Fibroblast of lung (primary cell): ENCODE measurements around the gene DNAJC13. TPM values are rescaled to one million over a fixed set of nuclear protein-coding genes. Genes with fewer than 3 reads are reported as not detected.

Source experiments
- DNase-seq, 2 donors: peaks; one replicate each; pipeline versions ENCODE4 v3.0.0 to v3.0.0-alpha.2; 2010; ENCODE audit warnings: low read depth in 2 of 2
- H2AFZ ChIP-seq: 2 replicates; pipeline ENCODE4 v1.5.1; 2012; ENCODE audit warnings: low read length, control low read depth, inconsistent platforms
- H3K27ac ChIP-seq: 2 replicates; pipeline ENCODE4 v1.5.1; 2011; ENCODE audit warnings: low read length, control low read depth; ENCODE audit not compliant: insufficient read depth
- H3K27me3 ChIP-seq: 2 replicates; pipeline ENCODE4 v1.5.1; 2011; ENCODE audit warnings: mild to moderate bottlenecking, low read length; ENCODE audit not compliant: control insufficient read depth, insufficient read depth
- H3K36me3 ChIP-seq: 2 replicates; pipeline ENCODE4 v1.5.1; 2011; ENCODE audit warnings: low read length; ENCODE audit not compliant: control insufficient read depth, insufficient read depth
- H3K4me1 ChIP-seq: 2 replicates; pipeline ENCODE4 v1.5.1; 2011; ENCODE audit warnings: low read length; ENCODE audit not compliant: control insufficient read depth, insufficient read depth; ENCODE audit errors: extremely low read depth
- H3K4me2 ChIP-seq: 2 replicates; pipeline ENCODE4 v1.5.1; 2011; ENCODE audit warnings: low read length, control low read depth; ENCODE audit not compliant: insufficient read depth; ENCODE audit errors: extremely low read depth
- H3K4me3 ChIP-seq, 4 experiments: fragments of 200-600 bp in 1 of 4; sonication (generic) in 1 of 4; replicated peaks in 1 of 4; 2 replicates each; pipeline ENCODE4 v1.5.1; 2011 to 2016; ENCODE audit warnings: low read length in 4 of 4, low read depth in 3 of 4, mild to moderate bottlenecking in 3 of 4, control low read depth in 2 of 4, inconsistent platforms in 1 of 4, mixed read lengths in 1 of 4; ENCODE audit not compliant: insufficient read depth in 1 of 4; ENCODE audit errors: control extremely low read depth in 1 of 4
- H3K79me2 ChIP-seq: 2 replicates; pipeline ENCODE4 v1.5.1; 2012; ENCODE audit warnings: mild to moderate bottlenecking, low read length, inconsistent platforms; ENCODE audit not compliant: control insufficient read depth, insufficient read depth
- H3K9ac ChIP-seq: 2 replicates; pipeline ENCODE4 v1.5.1; 2011; ENCODE audit warnings: mild to moderate bottlenecking, low read length, control low read depth; ENCODE audit not compliant: insufficient read depth
- H3K9me3 ChIP-seq: 2 replicates; pipeline ENCODE4 v1.5.1; 2012; ENCODE audit warnings: low read depth, low read length; ENCODE audit not compliant: control insufficient read depth, insufficient read depth
- H4K20me1 ChIP-seq: 2 replicates; pipeline ENCODE4 v1.5.1; 2011; ENCODE audit warnings: low read length; ENCODE audit not compliant: control insufficient read depth, insufficient read depth; ENCODE audit errors: extremely low read depth
- EZH2 ChIP-seq: IDR thresholded peaks from 2 replicates; pipeline ENCODE4 v1.5.1; 2012; ENCODE audit warnings: low read length, control low read depth, mild to moderate bottlenecking; ENCODE audit errors: missing control alignments
- polyA plus RNA-seq, 2 donors: library from polyadenylated mRNA; depleted of rRNA in 1 of 2; stranded (reverse) in 1 of 2; unstranded in 1 of 2; fragments of >200 nt; gene quantifications; 2 replicates each; pipeline ENCODE4 v1.2.1, GENCODE V29; 2011 to 2012; ENCODE audit warnings: missing spikeins in 1 of 2
- total RNA-seq: library from RNA; depleted of rRNA; stranded (reverse); fragments of >200 nt; gene quantifications from 2 replicates; pipeline ENCODE4 v1.2.1, GENCODE V29; 2014
- TF ChIP-seq, protein P1 (sequence below), 2 donors: IDR thresholded peaks in 1 of 2; conservative IDR thresholded peaks in 1 of 2; 1 replicate in 1 of 2; 2 replicates in 1 of 2; pipeline ENCODE4 v1.5.1; 2011 to 2012; ENCODE audit warnings: low read length in 2 of 2, control low read depth in 1 of 2, inconsistent platforms in 1 of 2, low read depth in 1 of 2, mild to moderate bottlenecking in 1 of 2

DNAJC13 gene
- total and polyA plus RNA-seq, 2 donors (not counting 1 experiment from before 2014, with no cell fraction given): 56.3 to 89.0 TPM

- Histone ChIP-seq H3K36me3 (no peaks in the 10 kb centered on the region), H3K9me3 (no peaks in the 10 kb centered on the region), H3K4me1 (peaks cover 8% of the 10 kb centered on the region), H3K27ac (no peak overlapping the region), H3K79me2 (peaks cover 23% of the 10 kb centered on the region), H3K9ac (no peak overlapping the region), H4K20me1 (no peaks in the 10 kb centered on the region), H3K27me3 (no peaks in the 10 kb centered on the region), H3K4me3 (no peak overlapping the region), H2AFZ (no peak overlapping the region), H3K4me2 (no peak overlapping the region)
- no peak for TF ChIP-seq EZH2
- TF ChIP-seq, protein P1, sequence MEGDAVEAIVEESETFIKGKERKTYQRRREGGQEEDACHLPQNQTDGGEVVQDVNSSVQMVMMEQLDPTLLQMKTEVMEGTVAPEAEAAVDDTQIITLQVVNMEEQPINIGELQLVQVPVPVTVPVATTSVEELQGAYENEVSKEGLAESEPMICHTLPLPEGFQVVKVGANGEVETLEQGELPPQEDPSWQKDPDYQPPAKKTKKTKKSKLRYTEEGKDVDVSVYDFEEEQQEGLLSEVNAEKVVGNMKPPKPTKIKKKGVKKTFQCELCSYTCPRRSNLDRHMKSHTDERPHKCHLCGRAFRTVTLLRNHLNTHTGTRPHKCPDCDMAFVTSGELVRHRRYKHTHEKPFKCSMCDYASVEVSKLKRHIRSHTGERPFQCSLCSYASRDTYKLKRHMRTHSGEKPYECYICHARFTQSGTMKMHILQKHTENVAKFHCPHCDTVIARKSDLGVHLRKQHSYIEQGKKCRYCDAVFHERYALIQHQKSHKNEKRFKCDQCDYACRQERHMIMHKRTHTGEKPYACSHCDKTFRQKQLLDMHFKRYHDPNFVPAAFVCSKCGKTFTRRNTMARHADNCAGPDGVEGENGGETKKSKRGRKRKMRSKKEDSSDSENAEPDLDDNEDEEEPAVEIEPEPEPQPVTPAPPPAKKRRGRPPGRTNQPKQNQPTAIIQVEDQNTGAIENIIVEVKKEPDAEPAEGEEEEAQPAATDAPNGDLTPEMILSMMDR (conservative IDR thresholded peaks at IDR 0.05 in 1 of 2, IDR thresholded peaks at IDR 0.05 in 1 of 2; ENCODE audit: low read depth in 1 of 2, low read length in 2 of 2): no peak
- DNase-seq: peak in 1 of 2 donors; percentile 54
These were observed 18.7 kb downstream of the DNAJC13 start for GRCh38 chr3:132435911-132436425.

- Histone ChIP-seq H3K4me1 (peaks cover 15% of the 10 kb centered on the region), H3K4me2 (no peak overlapping the region), H4K20me1 (no peaks in the 10 kb centered on the region), H3K79me2 (peaks cover 23% of the 10 kb centered on the region), H3K9ac (no peak overlapping the region), H2AFZ (no peak overlapping the region), H3K9me3 (no peaks in the 10 kb centered on the region), H3K27ac (no peak overlapping the region), H3K36me3 (no peaks in the 10 kb centered on the region), H3K27me3 (no peaks in the 10 kb centered on the region), H3K4me3 (no peak overlapping the region)
- TF ChIP-seq, protein P1 (conservative IDR thresholded peaks at IDR 0.05 in 1 of 2, IDR thresholded peaks at IDR 0.05 in 1 of 2; ENCODE audit: low read depth in 1 of 2, low read length in 2 of 2): no peak
- TF ChIP-seq EZH2: no peak
- peak in 1 of 2 donors; percentile 27 for DNase-seq
These were observed 26.1 kb downstream of the DNAJC13 start for GRCh38 chr3:132443421-132443820.

DNA sequence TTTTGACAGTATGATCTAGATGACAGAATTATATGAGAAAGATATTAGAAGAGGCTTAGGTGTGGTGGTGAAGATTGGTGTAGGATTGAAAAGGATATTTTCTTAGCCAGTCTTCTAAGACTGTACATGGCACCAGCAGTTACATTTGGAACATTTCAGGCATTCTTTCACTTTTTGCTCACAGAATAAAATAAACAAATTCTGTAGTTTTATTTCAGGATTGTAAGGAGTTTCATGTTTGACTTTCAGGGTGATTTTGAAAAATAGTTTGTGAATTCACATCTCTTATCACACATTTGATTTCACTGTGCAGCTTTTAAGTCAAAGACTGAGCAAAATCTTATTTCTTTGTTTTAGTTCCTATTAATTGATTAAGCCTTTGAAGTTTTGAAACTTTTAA, 27.1 kb downstream of the DNAJC13 start:
- Histone ChIP-seq H4K20me1 (no peaks in the 10 kb centered on the region), H3K4me1 (peaks cover 21% of the 10 kb centered on the region), H3K79me2 (peaks cover 26% of the 10 kb centered on the region), H3K4me2 (peak overlapping the region; percentile 75), H3K27me3 (no peaks in the 10 kb centered on the region), H2AFZ (no peak overlapping the region), H3K9ac (no peak overlapping the region), H3K27ac (no peak overlapping the region), H3K36me3 (no peaks in the 10 kb centered on the region), H3K4me3 (peak overlapping the region in 1 of 4 experiments; percentile 13), H3K9me3 (no peaks in the 10 kb centered on the region)
- peak; percentile 37 to 41 for DNase-seq
- TF ChIP-seq EZH2: no peak
- TF ChIP-seq, protein P1 (conservative IDR thresholded peaks at IDR 0.05 in 1 of 2, IDR thresholded peaks at IDR 0.05 in 1 of 2; ENCODE audit: low read depth in 1 of 2, low read length in 2 of 2): no peak
